Stimulated activated CD8-positive, alpha-beta memory T cell treated with anti-CD3 and anti-CD28 coated beads, Interleukin-4, amount 100 ng/mL, for 48 hours (primary cell): ENCODE results near the gene MAMDC4.
"Not testable (repeated sequence)": the region's sequence is repeated elsewhere in the genome, so short reads cannot be mapped to it uniquely, and the experiment has no call there.

Experiments used
- DNase-seq: peaks from one replicate; pipeline ENCODE4 v3.0.0-alpha.2; 2020

The MAMDC4 gene

GRCh38 chr9:136851941-136852663 is at the start of gene MAMDC4:
MAMDC4 (plus strand) TSS chr9:136852346; CDS start chr9:136852417, 71 bp downstream.
- no peak for DNase-seq

- not testable (repeated sequence) for DNase-seq
Measured at GRCh38 chr9:136803009-136803550, 49.1 kb upstream of the MAMDC4 start.

GRCh38 chr9:136803551-136804508 is 48.3 kb upstream of the MAMDC4 start:
- no peak for DNase-seq

- DNase-seq = no peak
Measured at GRCh38 chr9:136804509-136805206, 47.5 kb upstream of the MAMDC4 start.

GRCh38 chr9:136805207-136805740 is 46.9 kb upstream of the MAMDC4 start:
- DNase-seq = no peak

- DNase-seq = no peak
Measured at GRCh38 chr9:136806067-136806466, 46.1 kb upstream of the MAMDC4 start.

GRCh38 chr9:136806631-136807201 is 45.4 kb upstream of the MAMDC4 start:
- DNase-seq = no peak

GRCh38 chr9:136807281-136808074 is 44.7 kb upstream of the MAMDC4 start, which contains the start of gene RABL6:
RABL6 (plus strand) TSS chr9:136807948; CDS start chr9:136808197, 249 bp downstream.
- DNase-seq = peak; percentile 85

GRCh38 chr9:136808075-136808805 is 43.9 kb upstream of the MAMDC4 start:
- DNase-seq = peak; percentile 50

GRCh38 chr9:136808806-136809158 is 43.4 kb upstream of the MAMDC4 start:
- no peak for DNase-seq

GRCh38 chr9:136814725-136815421 is 37.3 kb upstream of the MAMDC4 start:
- DNase-seq = no peak

- no peak for DNase-seq
Measured at GRCh38 chr9:136815422-136815782, 36.7 kb upstream of the MAMDC4 start.

GRCh38 chr9:136820971-136821825 is 30.9 kb upstream of the MAMDC4 start:
- no peak for DNase-seq

- no peak for DNase-seq
Measured at GRCh38 chr9:136821826-136822544, 30.2 kb upstream of the MAMDC4 start.

GRCh38 chr9:136823136-136824046 is 28.8 kb upstream of the MAMDC4 start:
- DNase-seq = no peak

GRCh38 chr9:136824496-136825225 is 27.5 kb upstream of the MAMDC4 start:
- DNase-seq = no peak
